ENCODE results near the gene ZNF593.

The ZNF593 gene

DNA sequence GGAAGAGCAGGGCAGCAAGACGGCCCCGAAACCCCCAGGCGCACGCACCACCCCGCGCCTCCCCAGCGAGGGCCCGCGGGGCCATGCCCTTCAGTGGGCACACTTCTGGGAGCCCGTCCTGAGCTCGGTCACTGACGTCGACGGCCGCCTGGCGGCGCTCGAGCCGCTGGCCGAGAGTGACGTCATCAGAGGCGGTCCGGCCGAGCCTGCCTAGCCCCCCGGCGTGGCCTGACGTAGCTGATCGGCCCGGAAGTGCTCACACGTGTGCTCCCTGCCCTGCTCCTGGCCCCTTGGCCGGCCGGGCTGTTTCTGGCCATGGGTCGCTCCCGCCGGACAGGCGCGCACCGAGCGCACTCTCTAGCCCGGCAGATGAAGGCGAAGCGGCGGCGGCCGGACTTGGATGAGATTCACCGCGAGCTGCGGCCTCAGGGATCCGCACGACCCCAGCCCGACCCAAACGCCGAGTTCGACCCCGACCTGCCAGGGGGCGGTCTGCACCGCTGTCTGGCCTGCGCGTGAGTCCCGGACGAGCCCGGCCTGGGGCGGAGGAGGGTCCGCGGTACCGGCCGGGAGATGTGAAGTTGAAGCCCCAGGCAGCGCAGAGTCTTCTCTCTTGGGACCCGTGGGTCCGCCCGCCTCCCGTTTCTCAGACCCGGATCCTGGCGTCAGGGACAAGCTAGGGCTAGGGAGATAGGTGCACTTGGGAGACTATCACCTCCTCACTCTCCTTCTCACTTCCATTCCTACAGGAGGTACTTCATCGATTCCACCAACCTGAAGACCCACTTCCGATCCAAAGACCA, at the start of gene ZNF593:
Gene ZNF593, plus strand, starts transcription at position 240 of the 803 bp plus-strand sequence. Its CDS starts 76 bp downstream, at position 316.
- peak; percentile 100 for DNase-seq (ENCODE audit: low spot score)
- peak; percentile 94 for TF ChIP-seq CTCF (IDR thresholded peaks at IDR 0.05; ENCODE audit: extremely low read depth, missing control alignments)

DNA sequence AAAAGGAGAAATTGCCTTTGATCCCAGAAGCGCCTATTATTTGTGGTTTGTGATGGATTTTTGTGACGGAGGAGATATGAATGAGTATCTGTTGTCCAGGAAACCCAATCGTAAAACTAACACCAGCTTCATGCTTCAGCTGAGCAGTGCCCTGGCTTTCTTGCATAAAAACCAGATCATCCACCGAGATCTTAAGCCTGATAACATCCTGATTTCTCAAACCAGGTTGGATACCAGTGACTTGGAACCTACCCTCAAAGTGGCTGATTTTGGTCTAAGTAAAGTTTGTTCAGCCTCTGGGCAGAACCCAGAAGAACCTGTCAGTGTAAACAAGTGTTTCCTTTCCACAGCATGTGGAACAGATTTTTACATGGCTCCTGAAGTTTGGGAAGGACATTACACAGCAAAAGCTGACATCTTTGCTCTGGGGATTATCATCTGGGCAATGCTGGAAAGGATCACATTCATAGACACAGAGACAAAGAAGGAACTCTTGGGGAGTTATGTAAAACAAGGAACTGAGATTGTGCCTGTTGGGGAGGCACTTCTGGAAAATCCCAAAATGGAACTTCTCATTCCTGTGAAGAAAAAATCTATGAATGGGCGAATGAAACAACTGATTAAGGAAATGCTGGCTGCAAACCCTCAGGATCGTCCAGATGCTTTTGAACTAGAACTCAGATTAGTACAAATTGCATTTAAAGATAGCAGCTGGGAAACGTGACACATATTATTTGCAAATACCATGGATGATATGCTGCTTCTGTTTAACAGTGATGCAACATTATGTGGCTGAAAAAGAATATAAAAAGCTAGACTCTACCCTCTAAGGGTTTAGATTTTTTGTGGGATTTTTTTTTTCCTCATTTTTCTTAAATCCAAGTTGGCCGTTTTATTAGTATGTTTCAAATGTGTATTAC, 47.6 kb upstream of the ZNF593 start:
- no peak for DNase-seq (ENCODE audit: low spot score)
- TF ChIP-seq CTCF (IDR thresholded peaks at IDR 0.05; ENCODE audit: extremely low read depth, missing control alignments): no peak

DNA sequence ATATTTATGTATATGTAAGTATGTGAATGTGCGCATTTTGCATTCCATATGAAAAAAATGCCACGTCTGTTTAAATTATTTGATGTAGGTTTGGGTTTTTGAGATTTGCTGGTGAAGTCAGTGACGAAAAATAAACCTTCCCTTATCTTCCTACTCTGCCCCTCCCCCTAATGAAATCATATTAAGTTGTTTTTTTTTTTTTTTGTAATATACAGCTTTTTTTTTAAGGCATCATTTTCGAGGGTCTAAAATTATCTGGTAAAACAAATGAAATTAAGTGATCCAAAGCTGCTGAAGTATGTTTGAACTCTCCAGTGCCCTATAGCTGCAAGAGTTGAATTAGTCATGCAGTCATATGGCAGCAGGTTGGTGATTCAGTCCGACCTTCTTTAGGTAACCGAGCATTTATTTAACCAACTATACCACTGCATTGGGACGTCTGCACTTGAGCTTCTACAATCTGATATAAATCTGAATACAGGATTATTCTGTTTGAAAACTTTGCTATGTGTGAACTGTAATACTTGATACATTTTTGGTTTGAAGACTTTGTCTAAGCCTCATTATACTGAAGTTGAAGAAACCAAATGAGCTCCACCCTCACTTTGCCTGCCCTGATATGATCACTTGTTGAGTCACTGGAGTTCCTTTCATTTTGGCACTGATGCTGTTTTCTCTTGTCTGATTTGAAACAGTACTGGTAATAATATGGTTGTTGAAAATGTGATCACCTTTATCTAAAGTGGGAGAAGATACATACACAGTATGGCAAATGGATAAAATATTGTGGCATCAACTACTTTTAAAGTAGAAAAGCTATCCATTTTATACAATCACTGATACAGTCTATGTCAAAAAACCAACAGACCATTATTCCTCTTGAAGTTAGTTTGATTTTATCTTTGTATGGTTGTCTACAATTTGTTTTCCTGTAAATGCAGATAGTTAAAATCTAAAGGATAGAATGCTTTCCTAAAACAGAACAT, 46.4 kb upstream of the ZNF593 start:
- no peak for TF ChIP-seq CTCF (IDR thresholded peaks at IDR 0.05; ENCODE audit: extremely low read depth, missing control alignments)

GRCh38 chr1:26124418-26125331, 45.0 kb upstream of the ZNF593 start:
- no peak for DNase-seq (ENCODE audit: low spot score)
- TF ChIP-seq CTCF (IDR thresholded peaks at IDR 0.05; ENCODE audit: extremely low read depth, missing control alignments): no peak

More for the DNA sequence above, 46.4 kb upstream of the ZNF593 start:
- no peak for DNase-seq (ENCODE audit: low spot score)

DNA sequence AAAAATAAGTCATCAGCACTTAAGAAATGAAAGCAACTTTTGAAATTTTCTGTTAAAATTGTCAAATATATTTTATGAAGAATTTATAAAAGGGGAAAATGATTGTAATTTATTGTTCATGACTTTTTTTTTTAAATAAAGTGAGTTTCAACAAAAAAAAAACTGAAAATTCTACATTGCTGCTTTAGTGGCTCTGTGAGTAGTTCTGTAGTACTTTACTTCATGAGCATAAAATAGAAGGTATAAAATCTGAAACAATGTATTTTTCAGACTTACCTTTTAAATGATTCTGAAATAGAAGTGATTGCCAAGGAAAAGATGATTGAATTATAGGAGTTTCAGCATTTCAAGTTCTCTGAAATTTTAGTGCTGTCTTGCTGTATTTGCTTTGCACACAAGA, 44.3 kb upstream of the ZNF593 start:
- DNase-seq (ENCODE audit: low spot score): no peak
- TF ChIP-seq CTCF (IDR thresholded peaks at IDR 0.05; ENCODE audit: extremely low read depth, missing control alignments): no peak

DNA sequence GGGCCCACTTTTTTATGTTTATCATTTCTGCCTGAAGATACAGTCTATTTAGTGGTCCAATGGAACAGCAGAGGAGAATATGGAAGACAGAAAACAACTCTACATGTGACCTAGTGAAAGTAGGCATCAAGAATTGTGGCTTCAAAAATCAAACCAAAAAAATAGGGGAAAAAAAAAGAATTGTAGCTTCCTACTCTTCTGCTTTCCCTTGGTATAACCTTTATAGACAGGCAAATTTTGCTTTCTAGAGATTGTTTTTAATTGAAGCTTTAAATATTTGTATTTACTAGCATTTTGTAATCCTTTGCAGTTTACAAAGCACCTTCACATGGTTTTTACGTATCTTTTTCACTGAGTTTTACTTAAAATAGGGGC, 43.8 kb upstream of the ZNF593 start:
- DNase-seq (ENCODE audit: low spot score): no peak
- TF ChIP-seq CTCF (IDR thresholded peaks at IDR 0.05; ENCODE audit: extremely low read depth, missing control alignments): no peak

Measured in GM20000 (cell line).